Measurements from ENCODE around the gene BTBD7. TPM values are rescaled to one million over a fixed set of nuclear protein-coding genes. Genes with fewer than 3 reads are reported as not detected.

The BTBD7 gene
- total and polyA plus RNA-seq, 2 donors (not counting 3 experiments of a cell fraction or from before 2014, with no cell fraction given) = 20.9 to 50.2 TPM

GRCh38 chr14:93309427-93309966 lies 23.3 kb downstream of the BTBD7 start:
- H3K9me1 ChIP-seq (replicated peaks; ENCODE audit: control insufficient read depth, extremely low read depth, insufficient read depth, low read length) = no peaks in the 10 kb centered on the region
- TF ChIP-seq JUN (IDR thresholded peaks at IDR 0.05; ENCODE audit: borderline replicate concordance, insufficient read depth, insufficient read length, low read depth) (peak; percentile 27), MAX (IDR thresholded peaks at IDR 0.05; ENCODE audit: insufficient read depth, insufficient read length) (no peak), GATA2 (IDR thresholded peaks at IDR 0.05; ENCODE audit: insufficient read depth, insufficient read length, low read depth, low read length) (peak; percentile 96), POLR2AphosphoS5 (IDR thresholded peaks at IDR 0.05; ENCODE audit: insufficient read depth, low read depth, low read length) (no peak), FOS (IDR thresholded peaks at IDR 0.05; ENCODE audit: borderline replicate concordance, insufficient read depth, low read length) (peak; percentile 60), CTCF (IDR thresholded peaks at IDR 0.05; ENCODE audit: extremely low read depth in 1 of 2, insufficient read depth in 1 of 2, low read depth in 1 of 2, low read length in 2 of 2) (no peak), MYC (IDR thresholded peaks at IDR 0.05; ENCODE audit: low read depth, low read length) (no peak), EZH2 (IDR thresholded peaks at IDR 0.05; ENCODE audit: borderline replicate concordance, low read depth, low read length, severe bottlenecking) (no peak), POLR2A (IDR thresholded peaks at IDR 0.05; ENCODE audit: low read depth, low read length) (no peak)
- dilution Hi-C loops (cut with MboI; ENCODE audit: extremely low pct_ligation_motif_present, low sequenced_read_pairs) = no loop called here
- CTCF ChIA-PET = interaction anchor here (0.6 to 1.3 kb wide), 4 partner anchors 9 to 196 kb away, joined by 3 to 7 read pairs (median 4); no protein-coding TSS in a partner anchor
- no peak overlapping the region for H2AFZ ChIP-seq (ENCODE audit: low read depth, low read length)
- POLR2A ChIA-PET = no interaction called here
- H3K27me3 ChIP-seq (ENCODE audit: control insufficient read depth in 2 of 2, insufficient read depth in 2 of 2, low read length in 2 of 2) = no peaks in the 10 kb centered on the region
- no peak overlapping the region for H3K4me3 ChIP-seq (replicated peaks in 1 of 3; ENCODE audit: insufficient read depth in 1 of 3, low read depth in 1 of 3, low read length in 3 of 3)
- H3K9me3 ChIP-seq (replicated peaks; ENCODE audit: control insufficient read depth, insufficient read depth, low read length) = no peaks in the 10 kb centered on the region
- peaks cover 27% of the 10 kb centered on the region for H4K20me1 ChIP-seq (replicated peaks; ENCODE audit: control insufficient read depth, extremely low read depth, insufficient read depth, low read length)
- peaks cover 29% of the 10 kb centered on the region for H3K4me1 ChIP-seq (ENCODE audit: control insufficient read depth, extremely low read depth, insufficient read depth, low read length)
- no peaks in the 10 kb centered on the region for H3K36me3 ChIP-seq (ENCODE audit: control insufficient read depth in 2 of 2, extremely low read depth in 1 of 2, insufficient read depth in 2 of 2, low read length in 2 of 2)
- H3K4me2 ChIP-seq (ENCODE audit: insufficient read depth, low read length) = peak overlapping the region; percentile 68
- BruUV-seq (replicated peaks) = no TSS peak
- intact Hi-C loops (cut with micrococcal nuclease) = loop anchor here (1.0 kb wide), 2 partner anchors 9 to 22 kb away; no protein-coding TSS in a partner anchor
- FAIRE-seq (peak; percentile 55), DNase-seq (ENCODE audit: low read depth, low spot score) (peak; percentile 53)
- peaks cover 89% of the 10 kb centered on the region for H3K79me2 ChIP-seq (ENCODE audit: control insufficient read depth, insufficient read depth, low read length)
- H3K9ac ChIP-seq (replicated peaks; ENCODE audit: extremely low read depth, insufficient read depth, low read length) = no peak overlapping the region
- H3K27ac ChIP-seq (ENCODE audit: insufficient read depth, low read depth, low read length) = peak overlapping the region; percentile 38

All from endothelial cell of umbilical vein (primary cell).